GM21526 (cell line): Measurements from ENCODE around the gene C20orf144.
"Not testable (repeated sequence)": the region's sequence is repeated elsewhere in the genome, so short reads cannot be mapped to it uniquely, and the experiment has no call there.

Source experiments
- ATAC-seq: cut with Tn5 transposase; IDR thresholded peaks from one replicate; pipeline ENCODE4 v1.9.1; 2021; ENCODE audit warnings: moderate library complexity; ENCODE audit not compliant: unreplicated experiment, low FRiP score

C20orf144 gene

GRCh38 chr20:33662172-33662571, at the start of gene C20orf144:
C20orf144 (plus strand) TSS chr20:33662327; CDS start chr20:33662346, 19 bp downstream.
- ATAC-seq = no peak

GRCh38 chr20:33621717-33622400, 40.3 kb upstream of the C20orf144 start:
- ATAC-seq = no peak

DNA sequence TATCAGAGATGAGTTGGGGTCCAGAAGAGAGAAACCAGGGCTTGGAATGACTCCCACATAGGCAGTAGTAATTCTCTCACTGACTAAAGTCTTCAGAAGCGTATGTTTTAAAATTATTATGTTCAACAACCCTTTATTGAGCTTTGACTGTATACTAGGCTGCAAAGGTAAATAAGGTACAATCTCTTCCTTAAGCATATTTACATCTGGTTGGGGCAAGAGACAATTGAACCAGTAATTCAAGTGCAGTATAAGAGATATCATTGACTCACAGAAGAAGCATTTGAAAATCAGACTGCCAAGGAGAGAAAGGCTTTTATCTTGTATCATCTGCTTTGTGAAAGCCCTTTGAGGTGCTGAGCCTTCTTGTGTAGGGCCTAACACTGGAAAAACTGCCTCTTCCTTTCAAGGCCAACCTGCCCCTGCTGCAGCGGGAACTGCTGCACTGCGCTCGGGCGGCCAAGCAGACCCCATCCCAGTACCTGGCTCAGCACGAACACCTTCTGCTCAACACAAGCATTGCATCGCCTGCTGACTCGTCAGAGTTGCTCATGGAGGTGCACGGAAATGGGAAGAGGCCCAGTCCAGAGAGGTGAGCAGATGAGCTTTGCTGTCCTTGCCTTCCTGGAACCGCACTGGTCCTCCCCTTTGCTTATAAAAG, 39.3 kb upstream of the C20orf144 start:
- no peak for ATAC-seq

- no peak for ATAC-seq
Observed at GRCh38 chr20:33624399-33624798, 37.7 kb upstream of the C20orf144 start.

DNA sequence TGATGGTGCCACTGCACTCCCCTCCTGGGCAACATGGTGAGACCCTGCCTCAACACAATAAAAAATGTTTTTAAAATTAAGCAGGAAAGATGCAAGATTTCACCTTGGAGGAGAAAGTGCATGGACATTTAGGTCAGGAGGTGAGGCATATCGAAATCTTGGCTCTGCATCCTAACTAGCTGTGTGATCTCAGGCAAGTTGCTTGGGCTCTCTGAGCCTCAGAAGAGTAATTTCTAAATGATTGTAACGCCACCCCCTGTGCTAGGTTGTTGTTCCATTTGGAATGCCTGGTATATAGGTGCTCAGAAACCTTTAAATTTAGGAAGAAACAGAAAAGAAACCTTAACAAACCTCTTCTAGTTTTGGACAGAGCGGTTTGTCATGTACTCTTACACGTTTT, 35.9 kb upstream of the C20orf144 start:
- ATAC-seq = no peak

DNA sequence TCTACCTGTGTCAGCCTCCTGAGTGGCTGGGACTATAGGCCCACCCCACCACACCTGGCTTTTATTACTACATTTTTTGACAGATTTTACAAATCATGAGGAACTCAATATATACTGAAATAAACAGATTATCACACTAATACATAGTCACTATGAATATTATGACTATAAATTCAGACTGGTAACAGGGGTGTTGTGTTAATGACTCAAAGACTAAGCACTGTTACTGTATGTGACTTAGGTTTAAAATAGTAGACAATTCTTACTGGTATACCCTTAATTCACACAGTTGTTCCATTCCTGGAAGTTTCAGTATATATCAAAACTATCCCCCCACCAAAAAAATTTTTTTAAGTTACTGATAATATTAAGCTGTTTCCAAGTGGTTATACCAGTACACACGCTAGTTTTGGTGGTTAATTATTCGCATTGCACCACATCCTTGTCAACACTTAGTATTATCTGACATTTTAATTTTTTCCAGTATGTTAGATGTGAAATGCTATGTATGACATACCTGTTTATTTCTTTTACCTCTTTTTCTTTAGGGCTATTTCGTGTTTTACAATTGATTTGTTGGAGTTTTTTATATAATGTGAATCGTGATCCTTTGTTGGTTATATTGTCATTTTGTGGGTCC, 34.4 kb upstream of the C20orf144 start:
- no peak for ATAC-seq

- ATAC-seq = no peak
Observed at GRCh38 chr20:33629533-33629932, 32.6 kb upstream of the C20orf144 start.

DNA sequence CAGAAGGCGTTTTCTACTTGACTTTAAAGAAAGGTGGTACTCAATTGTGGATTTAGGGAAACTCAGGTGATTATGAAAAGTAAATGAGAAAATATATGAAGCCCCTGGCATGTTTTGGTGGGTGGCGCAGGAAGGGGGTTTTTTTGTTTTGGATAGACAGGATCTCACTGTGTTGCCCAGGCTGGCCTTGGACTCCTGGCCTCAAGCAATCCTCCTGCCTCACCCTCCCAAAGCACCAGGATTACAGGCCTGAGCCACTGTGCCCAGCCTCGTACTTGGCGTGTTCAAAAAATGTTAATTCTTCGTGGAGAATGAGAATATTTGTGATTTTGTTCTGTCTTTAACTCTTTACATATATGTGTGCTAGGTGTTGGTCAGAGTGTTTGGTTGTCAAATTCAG, 32.1 kb upstream of the C20orf144 start:
- ATAC-seq = no peak

DNA sequence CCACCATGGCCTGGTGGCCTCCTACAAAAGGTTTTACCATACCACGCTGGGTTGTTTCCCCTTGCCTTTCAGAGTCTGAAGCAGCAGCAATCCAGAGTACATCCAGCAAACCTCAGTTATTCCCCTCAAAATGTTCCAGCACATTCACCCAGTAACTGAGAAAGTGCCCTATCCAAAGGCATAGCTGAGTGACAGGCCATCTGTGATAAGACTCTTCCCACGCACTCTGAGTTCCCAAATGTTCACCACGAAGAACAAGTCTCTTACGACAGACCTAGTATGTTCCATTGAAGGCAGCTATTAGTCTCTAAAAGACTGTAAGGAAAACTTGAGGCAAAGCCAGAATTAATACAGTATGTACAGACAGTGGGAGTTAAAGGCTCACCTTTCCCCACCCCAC, 31.6 kb upstream of the C20orf144 start:
- no peak for ATAC-seq

GRCh38 chr20:33631910-33632309, 30.2 kb upstream of the C20orf144 start:
- ATAC-seq = not testable (repeated sequence)

- no peak for ATAC-seq
Observed at GRCh38 chr20:33635341-33635740, 26.8 kb upstream of the C20orf144 start.

GRCh38 chr20:33636776-33637175, 25.4 kb upstream of the C20orf144 start:
- ATAC-seq = no peak

DNA sequence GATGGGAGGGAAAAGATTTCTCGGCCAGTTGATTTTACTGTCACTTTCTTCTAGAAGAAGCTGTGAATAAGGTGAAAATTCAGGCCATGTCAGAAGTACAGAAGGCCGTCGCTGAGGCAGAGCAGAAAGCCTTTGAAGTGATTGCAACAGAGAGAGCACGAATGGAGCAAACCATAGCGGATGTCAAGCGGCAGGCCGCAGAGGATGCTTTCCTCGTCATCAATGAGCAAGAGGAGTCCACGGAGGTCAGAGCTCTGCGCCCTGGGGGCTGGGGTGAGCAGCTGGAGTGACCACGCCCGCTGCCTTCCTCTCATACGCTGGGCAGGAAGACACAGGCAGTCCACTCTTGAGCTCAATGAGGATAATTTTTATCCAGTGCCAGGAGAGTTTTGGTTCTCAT, 21.8 kb upstream of the C20orf144 start:
- ATAC-seq = no peak

DNA sequence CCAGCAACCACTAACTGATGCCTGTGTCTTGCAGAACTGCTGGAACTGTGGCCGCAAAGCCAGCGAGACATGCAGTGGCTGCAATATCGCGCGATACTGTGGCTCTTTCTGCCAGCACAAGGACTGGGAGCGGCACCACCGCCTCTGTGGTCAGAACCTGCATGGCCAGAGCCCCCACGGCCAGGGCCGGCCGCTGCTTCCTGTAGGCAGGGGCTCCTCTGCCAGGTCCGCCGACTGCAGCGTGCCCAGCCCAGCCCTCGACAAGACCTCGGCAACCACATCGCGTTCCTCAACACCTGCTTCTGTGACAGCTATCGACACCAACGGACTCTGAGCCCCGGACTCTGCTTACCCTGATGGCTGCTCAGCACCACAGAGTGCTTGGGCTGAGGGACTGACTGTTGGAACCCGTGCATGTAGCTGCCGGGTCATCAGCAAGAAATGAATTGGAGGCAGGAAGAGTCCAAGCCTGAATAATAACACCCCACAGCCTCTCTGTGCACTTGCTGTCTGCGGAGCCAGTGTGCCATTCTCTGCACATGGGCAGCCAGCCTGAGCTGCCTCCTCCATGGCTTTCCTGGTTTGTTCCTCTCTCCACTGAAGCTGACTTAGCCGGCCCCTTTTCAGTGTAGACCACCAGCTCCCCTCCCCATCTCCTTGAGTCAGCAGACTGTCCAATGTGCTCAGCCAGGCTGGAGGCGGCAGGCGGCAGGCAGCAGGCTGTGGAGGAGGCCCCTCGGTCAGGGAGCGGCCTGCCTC, 17.6 kb upstream of the C20orf144 start:
- ATAC-seq = no peak

- ATAC-seq = no peak
Observed at GRCh38 chr20:33645072-33645358, 17.1 kb upstream of the C20orf144 start.

DNA sequence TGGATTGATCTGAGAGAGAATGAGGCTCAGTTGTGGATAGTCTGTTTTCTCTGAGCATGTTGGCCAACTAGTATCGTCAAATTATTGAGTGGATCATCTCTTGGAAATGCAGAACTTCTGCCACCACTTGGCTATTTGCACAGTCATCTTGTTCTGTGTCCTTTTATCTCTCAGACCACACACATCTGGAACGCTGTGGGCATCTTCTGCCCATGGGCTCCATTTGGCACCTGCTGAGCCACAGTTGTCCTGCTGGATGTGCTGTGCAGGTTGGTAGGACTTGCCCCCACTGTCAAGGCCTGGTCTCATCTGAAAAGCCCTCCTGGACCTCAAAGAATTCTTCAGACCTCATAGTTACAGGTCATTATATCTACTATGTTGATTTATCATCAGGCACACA, 16.7 kb upstream of the C20orf144 start:
- no peak for ATAC-seq

DNA sequence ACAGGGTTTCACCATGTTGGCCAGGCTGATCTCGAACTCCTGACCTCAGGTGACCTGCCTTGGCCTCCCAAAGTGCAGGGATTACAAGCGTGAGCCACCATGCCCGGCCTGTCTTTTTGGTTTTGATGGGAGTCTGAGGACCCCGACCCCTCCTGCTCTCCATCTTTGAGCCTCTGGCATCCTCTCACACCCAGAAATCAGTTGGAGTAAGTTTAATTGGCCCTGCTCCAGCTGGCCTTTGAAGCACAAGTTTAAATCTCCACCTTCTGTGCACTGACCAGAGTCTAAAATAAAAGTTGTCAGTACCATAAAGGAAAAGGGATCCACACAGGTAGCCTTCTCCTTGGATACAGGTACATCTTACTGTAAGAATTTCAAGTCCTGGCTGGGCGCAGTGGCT, 15.9 kb upstream of the C20orf144 start:
- no peak for ATAC-seq

GRCh38 chr20:33646959-33647602, 15.0 kb upstream of the C20orf144 start:
- not testable (repeated sequence) for ATAC-seq

DNA sequence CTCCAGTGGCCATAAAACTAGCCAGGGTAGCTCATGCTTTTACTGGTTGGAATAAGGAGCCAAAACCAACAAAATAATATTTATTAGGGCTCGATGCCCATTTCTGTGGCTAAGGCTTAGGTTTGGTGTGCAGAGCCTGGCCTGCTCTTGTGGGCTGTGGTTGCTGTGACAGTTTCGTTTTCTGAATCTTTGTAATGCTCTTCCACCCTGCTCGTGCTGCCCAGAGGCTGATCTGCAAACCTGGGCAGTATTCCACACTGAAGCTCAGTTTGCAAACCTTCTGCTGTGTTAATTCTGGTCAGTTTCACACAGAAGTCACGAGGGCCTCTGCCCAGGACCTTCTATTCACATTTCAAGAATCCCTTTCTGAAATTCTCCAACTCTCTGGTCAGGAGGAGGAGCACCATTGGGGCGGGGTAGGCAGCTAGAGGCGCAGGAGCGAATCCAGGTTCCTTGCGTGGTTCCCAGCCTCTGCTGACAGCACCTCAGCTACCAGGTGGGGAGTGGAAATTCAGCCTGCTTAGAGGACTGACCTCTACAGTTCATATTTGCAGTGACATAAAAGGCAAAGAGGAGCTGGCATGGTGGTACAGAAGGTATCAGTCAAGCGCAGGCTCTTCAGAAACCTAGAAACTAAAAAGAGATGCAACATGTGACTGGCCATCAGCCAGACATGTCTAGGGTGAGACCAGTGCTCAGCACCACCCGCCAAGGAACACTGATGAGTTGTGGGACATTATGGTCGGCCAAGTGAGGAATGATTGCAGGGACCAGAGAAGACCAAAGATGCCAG, 14.3 kb upstream of the C20orf144 start:
- ATAC-seq = peak; percentile 51

DNA sequence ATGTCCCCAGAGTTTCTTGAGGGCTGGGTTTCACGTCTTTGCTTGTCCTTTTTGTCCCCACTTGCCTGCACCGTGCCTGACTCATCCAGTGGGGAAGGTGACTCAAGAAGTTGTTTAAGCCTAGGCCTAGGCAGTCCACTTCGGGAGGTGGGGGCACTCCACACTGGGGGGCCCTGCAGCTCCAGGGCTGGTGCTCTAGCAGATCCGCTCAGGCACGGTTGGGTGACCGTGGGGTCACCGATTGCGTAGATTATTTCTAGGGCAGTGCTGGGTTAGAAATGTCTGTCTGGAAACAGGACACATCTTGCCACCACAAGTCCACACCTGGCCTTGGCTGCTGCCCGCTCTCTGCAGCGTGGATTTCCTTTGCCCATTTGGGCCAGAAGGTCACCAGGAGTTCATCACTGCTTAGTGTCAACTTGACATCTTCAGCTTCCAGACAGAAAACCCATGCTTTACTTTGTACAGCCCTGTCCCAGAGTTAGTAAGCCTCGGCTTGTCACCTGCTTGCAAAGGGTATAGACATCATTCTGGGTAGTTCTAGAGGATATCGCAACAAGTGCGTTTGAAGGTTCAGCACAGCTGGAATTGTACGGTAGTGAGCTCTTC, 13.6 kb upstream of the C20orf144 start:
- ATAC-seq = no peak
